PC-9 (cell line): ENCODE results near the gene MICAL2.

Experiments
- EZH2 ChIP-seq: fragments of 200-600 bp; sonication (generic); IDR thresholded peaks from 2 replicates; pipeline ENCODE4 v1.8.0; 2017; ENCODE audit warnings: antibody characterized with exemption, low read depth
- TF ChIP-seq, protein P1 (sequence below): fragments of 200-600 bp; sonication (generic); conservative IDR thresholded peaks from 2 replicates; pipeline ENCODE4 v1.6.1; 2017; ENCODE audit warnings: mixed run types, antibody characterized with exemption, mild to moderate bottlenecking, moderate library complexity

GRCh38 chr11:12245091-12245490 lies 134.7 kb downstream of the MICAL2 start:
- TF ChIP-seq, protein P1, sequence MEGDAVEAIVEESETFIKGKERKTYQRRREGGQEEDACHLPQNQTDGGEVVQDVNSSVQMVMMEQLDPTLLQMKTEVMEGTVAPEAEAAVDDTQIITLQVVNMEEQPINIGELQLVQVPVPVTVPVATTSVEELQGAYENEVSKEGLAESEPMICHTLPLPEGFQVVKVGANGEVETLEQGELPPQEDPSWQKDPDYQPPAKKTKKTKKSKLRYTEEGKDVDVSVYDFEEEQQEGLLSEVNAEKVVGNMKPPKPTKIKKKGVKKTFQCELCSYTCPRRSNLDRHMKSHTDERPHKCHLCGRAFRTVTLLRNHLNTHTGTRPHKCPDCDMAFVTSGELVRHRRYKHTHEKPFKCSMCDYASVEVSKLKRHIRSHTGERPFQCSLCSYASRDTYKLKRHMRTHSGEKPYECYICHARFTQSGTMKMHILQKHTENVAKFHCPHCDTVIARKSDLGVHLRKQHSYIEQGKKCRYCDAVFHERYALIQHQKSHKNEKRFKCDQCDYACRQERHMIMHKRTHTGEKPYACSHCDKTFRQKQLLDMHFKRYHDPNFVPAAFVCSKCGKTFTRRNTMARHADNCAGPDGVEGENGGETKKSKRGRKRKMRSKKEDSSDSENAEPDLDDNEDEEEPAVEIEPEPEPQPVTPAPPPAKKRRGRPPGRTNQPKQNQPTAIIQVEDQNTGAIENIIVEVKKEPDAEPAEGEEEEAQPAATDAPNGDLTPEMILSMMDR, result no peak
- TF ChIP-seq EZH2, result no peak
